PC-3 (cell line): ENCODE data around the gene TH. TPM values are rescaled to one million over a fixed set of nuclear protein-coding genes. Genes with fewer than 3 reads are reported as not detected.

Experiments used
- ATAC-seq: fragments of 200-7000 bp; cut with Tn5 transposase; 2 replicates; pipeline ENCODE4 v1.9.1; 2020; ENCODE audit warnings: mild to moderate bottlenecking, moderate library complexity
- BruUV-seq: library from RNA; stranded (reverse); fragments of 400-500 nt; replicated peaks from 2 replicates; lab custom pipeline; 2021; lab: Mats Ljungman, UMichigan
- CTCF ChIA-PET: fragments of 300-600 bp; sonication (Branson Sonifier 250); formaldehyde crosslinking; loops from one replicate; lab custom pipeline; 2022; ENCODE audit warnings: antibody characterized with exemption; lab: Charles Lee
- POLR2A ChIA-PET: fragments of 300-600 bp; sonication (Branson Sonifier 250); formaldehyde crosslinking; loops from one replicate; lab custom pipeline; 2022; ENCODE audit warnings: antibody characterized with exemption; ENCODE audit not compliant: unreplicated experiment; lab: Charles Lee
- DNase-seq: peaks from one replicate; pipeline ENCODE4 v3.0.0-alpha.2; 2015
- H2AFZ ChIP-seq: fragments of 300-600 bp; sonication (generic); 2 replicates; pipeline ENCODE4 v1.6.0; 2016; ENCODE audit warnings: antibody characterized with exemption, low read length
- H3F3A ChIP-seq: fragments of 300-600 bp; sonication (generic); one replicate; pipeline ENCODE4 v1.6.0; 2017; ENCODE audit warnings: antibody characterized with exemption, low read length, control low read depth, mild to moderate bottlenecking; ENCODE audit not compliant: unreplicated experiment
- H3K27ac ChIP-seq: fragments of 300-600 bp; sonication (generic); 2 replicates; pipeline ENCODE4 v1.5.1; 2016; ENCODE audit warnings: mild to moderate bottlenecking, low read length
- H3K27me3 ChIP-seq: fragments of 300-600 bp; sonication (generic); 2 replicates; pipeline ENCODE4 v1.6.1; 2016; ENCODE audit warnings: low read length, mixed read lengths
- H3K36me3 ChIP-seq: fragments of 300-600 bp; sonication (generic); 2 replicates; pipeline ENCODE4 v1.6.1; 2016; ENCODE audit warnings: low read depth, mixed run types, low read length, mixed read lengths
- H3K4me1 ChIP-seq: fragments of 300-600 bp; sonication (generic); 2 replicates; pipeline ENCODE4 v1.5.1; 2016; ENCODE audit warnings: low read length; ENCODE audit not compliant: insufficient read depth
- H3K4me2 ChIP-seq: fragments of 300-600 bp; sonication (generic); 2 replicates; pipeline ENCODE4 v1.6.0; 2016; ENCODE audit warnings: low read length
- H3K4me3 ChIP-seq: fragments of 300-600 bp; sonication (generic); 2 replicates; pipeline ENCODE4 v1.5.1; 2016; ENCODE audit warnings: mild to moderate bottlenecking, low read length, mixed read lengths
- H3K79me2 ChIP-seq: fragments of 300-600 bp; sonication (generic); 2 replicates; pipeline ENCODE4 v1.6.1; 2017; ENCODE audit warnings: low read length, mixed read lengths
- H3K9ac ChIP-seq: fragments of 300-600 bp; sonication (generic); 2 replicates; pipeline ENCODE4 v1.6.0; 2016; ENCODE audit warnings: mild to moderate bottlenecking, low read length
- H3K9me2 ChIP-seq: fragments of 300-600 bp; sonication (generic); replicated peaks from 2 replicates; pipeline ENCODE4 v1.6.1; 2016; ENCODE audit warnings: mixed run types, low read length, mixed read lengths
- H3K9me3 ChIP-seq: fragments of 300-600 bp; sonication (generic); 2 replicates; pipeline ENCODE4 v1.6.1; 2016; ENCODE audit warnings: low read length, mixed read lengths
- H4K20me1 ChIP-seq: fragments of 300-600 bp; sonication (generic); 2 replicates; pipeline ENCODE4 v1.6.1; 2016; ENCODE audit warnings: low read length, mixed read lengths
- EZH2 ChIP-seq: fragments of 300-600 bp; sonication (generic); IDR thresholded peaks from one replicate; pipeline ENCODE4 v1.6.1; 2017; ENCODE audit warnings: antibody characterized with exemption, mild to moderate bottlenecking, low read length; ENCODE audit not compliant: unreplicated experiment
- EZH2phosphoT487 ChIP-seq: fragments of 300-600 bp; sonication (generic); IDR thresholded peaks from 2 replicates; pipeline ENCODE4 v1.6.1; 2018; ENCODE audit warnings: mild to moderate bottlenecking, antibody characterized with exemption, low read length, borderline replicate concordance
- intact Hi-C: fragments of 100-400 bp; cut with micrococcal nuclease; formaldehyde crosslinking; loops from 2 replicates; pipeline ENCODE4 v1.9.0; 2023
- total RNA-seq: library from RNA; depleted of rRNA; stranded (reverse); fragments of >200 nt; gene quantifications from 2 replicates; pipeline ENCODE4 v1.2.3, GENCODE V29; 2014
- TF ChIP-seq, protein P1 (sequence below): fragments of 300-600 bp; sonication (generic); conservative IDR thresholded peaks from 2 replicates; pipeline ENCODE4 v1.5.1; 2017; ENCODE audit warnings: antibody characterized with exemption, low read depth, mild to moderate bottlenecking, low read length

TH gene
- total RNA-seq, 1 experiment from 2014 or later, result 8.3 TPM

DNA sequence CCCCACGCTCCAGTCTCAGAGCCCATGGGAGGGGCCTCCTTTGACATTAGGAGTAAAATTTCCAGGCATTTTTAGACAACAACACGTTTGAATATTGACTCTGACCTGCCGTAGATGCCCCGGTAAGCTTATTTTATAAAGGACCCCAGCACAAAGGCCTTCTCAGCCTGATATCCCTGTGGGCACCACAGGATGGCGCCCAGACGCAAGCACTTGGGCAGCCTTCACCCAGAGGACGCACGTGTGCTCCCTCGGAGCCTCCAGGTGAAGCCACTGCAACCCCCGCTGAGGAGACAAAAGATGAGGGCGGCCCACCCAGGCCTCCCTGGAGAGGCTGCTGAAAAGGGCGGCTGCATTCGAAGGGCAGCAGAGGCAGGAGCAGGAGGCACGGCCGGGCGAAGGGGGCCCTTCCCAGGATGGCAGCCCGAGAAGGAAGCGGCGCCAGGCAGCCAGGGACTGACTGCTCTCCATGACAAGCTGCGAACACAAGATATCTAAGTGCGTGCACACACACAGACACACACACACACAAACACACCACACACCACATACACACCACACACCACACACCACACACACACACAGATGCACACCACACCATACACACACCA is 15.2 kb upstream of the TH start:
- Histone ChIP-seq H3K9me2 (no peaks in the 10 kb centered on the region), H3K4me3 (no peak overlapping the region), H3K36me3 (no peaks in the 10 kb centered on the region), H3K27ac (no peak overlapping the region), H3K27me3 (no peaks in the 10 kb centered on the region), H3K9me3 (no peaks in the 10 kb centered on the region), H3K9ac (no peak overlapping the region), H3F3A (no peaks in the 10 kb centered on the region), H3K4me1 (peaks cover 2% of the 10 kb centered on the region; the same call in 1 of the 2 replicates), H3K4me2 (no peak overlapping the region), H3K79me2 (no peaks in the 10 kb centered on the region), H4K20me1 (no peaks in the 10 kb centered on the region), H2AFZ (no peak overlapping the region)
- POLR2A ChIA-PET, result interaction anchor here (0.7 kb wide), 1 partner anchor 214 kb away, joined by 3 read pairs; the partner anchor contains the start of gene TSSC4
- CTCF ChIA-PET, result no interaction called here
- TF ChIP-seq EZH2 (no peak), EZH2phosphoT487 (no peak)
- TF ChIP-seq, protein P1, sequence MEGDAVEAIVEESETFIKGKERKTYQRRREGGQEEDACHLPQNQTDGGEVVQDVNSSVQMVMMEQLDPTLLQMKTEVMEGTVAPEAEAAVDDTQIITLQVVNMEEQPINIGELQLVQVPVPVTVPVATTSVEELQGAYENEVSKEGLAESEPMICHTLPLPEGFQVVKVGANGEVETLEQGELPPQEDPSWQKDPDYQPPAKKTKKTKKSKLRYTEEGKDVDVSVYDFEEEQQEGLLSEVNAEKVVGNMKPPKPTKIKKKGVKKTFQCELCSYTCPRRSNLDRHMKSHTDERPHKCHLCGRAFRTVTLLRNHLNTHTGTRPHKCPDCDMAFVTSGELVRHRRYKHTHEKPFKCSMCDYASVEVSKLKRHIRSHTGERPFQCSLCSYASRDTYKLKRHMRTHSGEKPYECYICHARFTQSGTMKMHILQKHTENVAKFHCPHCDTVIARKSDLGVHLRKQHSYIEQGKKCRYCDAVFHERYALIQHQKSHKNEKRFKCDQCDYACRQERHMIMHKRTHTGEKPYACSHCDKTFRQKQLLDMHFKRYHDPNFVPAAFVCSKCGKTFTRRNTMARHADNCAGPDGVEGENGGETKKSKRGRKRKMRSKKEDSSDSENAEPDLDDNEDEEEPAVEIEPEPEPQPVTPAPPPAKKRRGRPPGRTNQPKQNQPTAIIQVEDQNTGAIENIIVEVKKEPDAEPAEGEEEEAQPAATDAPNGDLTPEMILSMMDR, result peak; percentile 54
- ATAC-seq (0 out of 2 replicates have a peak, but pooled peaks have one; percentile 20), DNase-seq (peak; percentile 37)
- intact Hi-C loops, result no loop called here
- no TSS peak for BruUV-seq

DNA sequence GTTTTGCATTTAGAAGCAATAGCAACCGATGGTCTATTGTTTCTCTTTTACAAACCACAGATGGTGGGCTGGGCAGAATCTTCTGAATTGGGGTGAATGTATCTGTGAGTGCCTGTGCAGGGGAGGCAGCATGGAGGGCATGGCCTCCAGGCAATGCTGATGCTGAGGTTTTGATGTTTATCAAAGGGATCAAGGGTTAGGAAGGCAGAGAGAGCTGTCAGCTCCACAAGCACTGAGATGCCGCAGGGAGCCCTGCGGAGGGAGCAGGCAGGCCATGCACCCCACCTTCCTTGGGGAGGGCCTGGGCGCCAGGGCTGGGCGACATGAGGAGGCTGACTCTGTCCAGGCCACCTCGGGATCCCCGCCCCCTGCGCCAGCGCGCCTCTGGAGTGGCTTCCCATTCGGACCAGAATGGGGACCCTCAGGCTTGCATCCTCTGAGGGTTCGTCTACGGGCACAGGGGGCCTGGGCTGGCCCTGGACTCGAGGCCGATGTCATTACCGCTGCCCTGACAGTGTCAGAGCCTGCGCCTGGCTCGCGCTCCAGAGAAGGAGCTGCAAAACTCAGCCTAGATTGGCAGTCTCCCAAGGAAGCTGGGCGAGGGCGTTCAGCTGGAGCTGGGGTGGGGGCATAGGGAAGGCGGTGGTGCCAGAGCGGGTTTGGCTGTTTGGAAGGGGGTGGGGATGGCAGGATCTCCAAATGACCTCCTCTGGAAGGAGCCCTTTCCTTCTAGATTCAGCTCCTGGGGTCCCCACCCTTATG is 13.9 kb upstream of the TH start:
- H3K4me3 ChIP-seq, result no peak overlapping the region
- DNase-seq, result no peak
- H3K27ac ChIP-seq, result no peak overlapping the region
- no TSS peak for BruUV-seq
- H3F3A ChIP-seq, result no peaks in the 10 kb centered on the region
- POLR2A ChIA-PET, result no interaction called here
- no peaks in the 10 kb centered on the region for H3K9me3 ChIP-seq
- H4K20me1 ChIP-seq, result no peaks in the 10 kb centered on the region
- H3K9ac ChIP-seq, result no peak overlapping the region
- TF ChIP-seq, protein P1, result no peak
- TF ChIP-seq EZH2 (no peak), EZH2phosphoT487 (no peak)
- no peak for ATAC-seq
- no peak overlapping the region for H3K4me2 ChIP-seq
- H3K9me2 ChIP-seq, result no peaks in the 10 kb centered on the region
- intact Hi-C loops, result no loop called here
- H3K27me3 ChIP-seq, result no peaks in the 10 kb centered on the region
- no peak overlapping the region for H2AFZ ChIP-seq
- no peaks in the 10 kb centered on the region for H3K36me3 ChIP-seq
- CTCF ChIA-PET, result no interaction called here
- no peaks in the 10 kb centered on the region for H3K79me2 ChIP-seq
- H3K4me1 ChIP-seq, result peaks cover 15% of the 10 kb centered on the region
